GM23248 (cell line): Measurements from ENCODE around the gene CAPN2. TPM values are rescaled to one million over a fixed set of nuclear protein-coding genes. Genes with fewer than 3 reads are reported as not detected.
A peak's percentile ranks its signal among the peaks of the same experiment; 100 is the strongest.

Source experiments
- DNase-seq: peaks from one replicate; pipeline ENCODE4 v3.0.0-alpha.2; 2015
- H2AFZ ChIP-seq: fragments of 200-600 bp; sonication (generic); 2 replicates; pipeline ENCODE4 v1.6.1; 2016; ENCODE audit warnings: antibody characterized with exemption
- H3F3A ChIP-seq: fragments of 200-600 bp; sonication (generic); 2 replicates; pipeline ENCODE4 v1.6.1; 2016; ENCODE audit warnings: mild to moderate bottlenecking, antibody characterized with exemption, mixed run types; ENCODE audit not compliant: insufficient read depth
- H3K27ac ChIP-seq: fragments of 200-600 bp; sonication (generic); 2 replicates; pipeline ENCODE4 v1.5.1; 2016; ENCODE audit warnings: mild to moderate bottlenecking
- H3K27me3 ChIP-seq: fragments of 200-600 bp; sonication (generic); replicated peaks from 2 replicates; pipeline ENCODE4 v1.6.1; 2016; ENCODE audit warnings: mild to moderate bottlenecking; ENCODE audit not compliant: insufficient read depth
- H3K36me3 ChIP-seq: fragments of 200-600 bp; sonication (generic); 2 replicates; pipeline ENCODE4 v1.6.1; 2016; ENCODE audit warnings: low read depth, mild to moderate bottlenecking
- H3K4me1 ChIP-seq: fragments of 200-600 bp; sonication (generic); 2 replicates; pipeline ENCODE4 v1.6.1; 2016; ENCODE audit warnings: mild to moderate bottlenecking; ENCODE audit not compliant: insufficient read depth
- H3K4me2 ChIP-seq: fragments of 200-600 bp; sonication (generic); one replicate; pipeline ENCODE4 v1.6.1; 2016; ENCODE audit warnings: mild to moderate bottlenecking; ENCODE audit not compliant: unreplicated experiment
- H3K4me3 ChIP-seq: fragments of 200-600 bp; sonication (generic); 2 replicates; pipeline ENCODE4 v1.5.1; 2016; ENCODE audit warnings: mild to moderate bottlenecking
- H3K79me2 ChIP-seq: fragments of 200-600 bp; sonication (generic); 2 replicates; pipeline ENCODE4 v1.6.1; 2016; ENCODE audit warnings: mild to moderate bottlenecking; ENCODE audit not compliant: insufficient read depth
- H3K9ac ChIP-seq: fragments of 200-600 bp; sonication (generic); 2 replicates; pipeline ENCODE4 v1.6.1; 2016; ENCODE audit warnings: mild to moderate bottlenecking
- H3K9me2 ChIP-seq: fragments of 200-600 bp; sonication (generic); 2 replicates; pipeline ENCODE4 v1.6.1; 2016; ENCODE audit warnings: mixed run types, mild to moderate bottlenecking, moderate library complexity; ENCODE audit not compliant: insufficient read depth
- H3K9me3 ChIP-seq: fragments of 200-600 bp; sonication (generic); one replicate; pipeline ENCODE4 v1.6.1; 2017; ENCODE audit warnings: low read depth
- H4K20me1 ChIP-seq: fragments of 200-600 bp; sonication (generic); 2 replicates; pipeline ENCODE4 v1.6.0; 2016; ENCODE audit not compliant: insufficient read depth
- EZH2 ChIP-seq: fragments of 200-600 bp; sonication (generic); IDR thresholded peaks from 2 replicates; pipeline ENCODE4 v1.6.1; 2018; ENCODE audit warnings: antibody characterized with exemption, mild to moderate bottlenecking; ENCODE audit not compliant: insufficient read depth, poor library complexity, severe bottlenecking
- EZH2phosphoT487 ChIP-seq: fragments of 200-600 bp; sonication (generic); IDR thresholded peaks from 2 replicates; pipeline ENCODE4 v1.6.1; 2018; ENCODE audit warnings: antibody characterized with exemption, moderate library complexity, mild to moderate bottlenecking, low read depth; ENCODE audit not compliant: insufficient read depth
- WGBS, 2 experiments: methylation state at CpG; one replicate each; pipeline ENCODE4 v1.1.6; 2015 to 2017; ENCODE audit warnings: low lambda C conversion rate in 2 of 2, low coverage in 1 of 2; ENCODE audit errors: missing lambda C conversion rate in 2 of 2; 5-methylcytosine and 5-hydroxymethylcytosine counted together
- in situ Hi-C: fragments of 300-500 bp; cut with MboI; formaldehyde crosslinking; loops from 2 replicates; pipeline ENCODE4 v1.15.0; 2020
- polyA plus RNA-seq: library from polyadenylated mRNA; unstranded; fragments of >200 nt; fragmentation: Nextera tagmentation; extraction: Ambion mirVana; gene quantifications from 2 replicates; pipeline ENCODE4 v1.2.1, GENCODE V29; 2016
- total RNA-seq: library from RNA; depleted of rRNA; stranded (reverse); fragments of >200 nt; shearing (Covaris generic); gene quantifications from 2 replicates; pipeline ENCODE4 v1.2.3, GENCODE V29; 2014

CAPN2 gene
- total and polyA plus RNA-seq, 2 experiments from 2014 or later = 214 to 261 TPM

DNA sequence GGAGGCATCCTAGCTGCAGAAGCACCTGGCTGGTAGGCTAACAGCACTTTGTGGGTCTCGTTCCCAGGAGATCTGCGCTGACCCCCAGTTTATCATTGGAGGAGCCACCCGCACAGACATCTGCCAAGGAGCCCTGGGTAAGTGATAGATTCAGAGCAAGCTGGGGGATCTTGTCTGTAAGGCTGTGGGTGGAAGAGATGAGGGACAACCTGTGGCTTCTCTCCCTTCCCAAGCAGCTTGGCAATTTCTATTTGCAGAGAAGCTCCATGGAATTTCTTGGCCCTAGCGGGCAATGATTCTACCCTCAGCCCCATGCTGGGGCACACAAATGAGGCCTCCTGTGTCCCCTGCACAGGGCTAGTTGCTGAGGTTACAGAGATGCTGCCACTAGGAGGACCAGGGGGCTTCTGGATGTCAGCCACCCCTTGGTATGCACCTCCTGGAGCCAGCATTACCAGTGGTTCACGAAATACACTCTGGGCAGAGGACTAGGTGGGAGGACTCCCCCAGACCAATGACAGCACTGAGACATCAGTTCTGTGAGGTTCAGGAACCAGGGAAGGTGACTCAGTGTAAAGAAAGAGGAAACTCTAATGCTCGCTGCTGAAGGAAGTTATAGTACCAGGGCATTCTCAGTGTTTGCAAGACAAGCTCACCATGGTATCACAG lies 5.5 kb downstream of the CAPN2 start:
- H3K4me2 ChIP-seq = no peak overlapping the region
- peaks cover 86% of the 10 kb centered on the region for H3K4me1 ChIP-seq

DNA sequence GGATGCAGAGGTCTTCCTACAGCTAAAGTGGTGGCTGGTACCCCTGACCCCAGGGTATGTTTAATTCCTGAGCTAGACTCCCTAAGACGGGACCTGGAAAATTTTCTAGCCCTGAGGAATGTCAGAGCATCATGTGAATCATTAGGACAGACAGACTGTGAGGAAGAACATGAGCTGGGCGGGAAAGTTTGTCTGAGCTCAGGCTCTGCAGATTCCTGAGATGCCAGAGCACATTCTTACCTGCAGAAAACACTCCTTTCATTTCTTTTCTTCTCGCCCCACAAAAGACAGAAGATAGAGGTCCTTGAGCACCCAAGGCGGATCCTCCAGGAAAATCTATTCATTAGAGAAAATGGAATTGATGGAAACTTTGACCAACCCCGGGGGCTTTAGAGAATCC lies 6.5 kb downstream of the CAPN2 start:
- no peak overlapping the region for H3K4me2 ChIP-seq
- peaks cover 4% of the 10 kb centered on the region; the same call in 1 of the 2 replicates for H4K20me1 ChIP-seq
- H3K36me3 ChIP-seq = peaks cover 19% of the 10 kb centered on the region
- H3K4me3 ChIP-seq = no peak overlapping the region
- WGBS, 2 experiments = 53 to 57% methylated on average over 5 of the region's 5 CpGs
- H3K9me3 ChIP-seq = no peaks in the 10 kb centered on the region
- TF ChIP-seq EZH2phosphoT487 (no peak), EZH2 (no peak)
- H3F3A ChIP-seq = peaks cover 82% of the 10 kb centered on the region
- H2AFZ ChIP-seq = no peak overlapping the region
- peaks cover 88% of the 10 kb centered on the region for H3K79me2 ChIP-seq
- DNase-seq = peak; percentile 42
- no peaks in the 10 kb centered on the region for H3K9me2 ChIP-seq
- H3K27me3 ChIP-seq = no peaks in the 10 kb centered on the region
- peak overlapping the region; percentile 90 for H3K27ac ChIP-seq
- in situ Hi-C loops = no loop called here
- peak overlapping the region; percentile 19; the same call in 1 of the 2 replicates for H3K9ac ChIP-seq
- H3K4me1 ChIP-seq = peaks cover 87% of the 10 kb centered on the region

More for the DNA sequence above, 5.5 kb downstream of the CAPN2 start:
- Histone ChIP-seq H2AFZ (no peak overlapping the region), H3K27me3 (no peaks in the 10 kb centered on the region), H3K27ac (peak overlapping the region; percentile 90), H4K20me1 (peaks cover 4% of the 10 kb centered on the region; the same call in 1 of the 2 replicates), H3K79me2 (peaks cover 88% of the 10 kb centered on the region), H3K9me3 (no peaks in the 10 kb centered on the region), H3K9ac (peak overlapping the region; percentile 19; the same call in 1 of the 2 replicates), H3K4me3 (no peak overlapping the region), H3K9me2 (no peaks in the 10 kb centered on the region), H3K36me3 (peaks cover 18% of the 10 kb centered on the region), H3F3A (peaks cover 86% of the 10 kb centered on the region)
- DNase-seq = peak; percentile 59
- 76 to 78% methylated on average over 5 to 6 of the region's 6 CpGs for WGBS, 2 experiments
- in situ Hi-C loops = no loop called here
- TF ChIP-seq EZH2phosphoT487 = no peak
- no peak for TF ChIP-seq EZH2

GRCh38 chr1:223720971-223721591 lies 8.7 kb downstream of the CAPN2 start:
- in situ Hi-C loops = no loop called here
- H4K20me1 ChIP-seq = peaks cover 2% of the 10 kb centered on the region; the same call in 1 of the 2 replicates
- peak overlapping the region; percentile 64 for H3K9ac ChIP-seq
- peaks cover 82% of the 10 kb centered on the region for H3F3A ChIP-seq
- 38 to 46% methylated on average over 4 of the region's 4 CpGs for WGBS, 2 experiments
- TF ChIP-seq EZH2phosphoT487 (no peak), EZH2 (no peak)
- H3K4me3 ChIP-seq = no peak overlapping the region
- H3K9me3 ChIP-seq = no peaks in the 10 kb centered on the region
- H3K36me3 ChIP-seq = peaks cover 22% of the 10 kb centered on the region
- no peak overlapping the region for H2AFZ ChIP-seq
- DNase-seq = peak; percentile 93
- H3K27ac ChIP-seq = peak overlapping the region; percentile 90
- H3K27me3 ChIP-seq = no peaks in the 10 kb centered on the region
- H3K79me2 ChIP-seq = peaks cover 88% of the 10 kb centered on the region
- peak overlapping the region; percentile 25 for H3K4me2 ChIP-seq
- no peaks in the 10 kb centered on the region for H3K9me2 ChIP-seq
- H3K4me1 ChIP-seq = peaks cover 69% of the 10 kb centered on the region

GRCh38 chr1:223721658-223722607 lies 9.6 kb downstream of the CAPN2 start:
- Histone ChIP-seq H2AFZ (no peak overlapping the region), H3K9me3 (no peaks in the 10 kb centered on the region), H3K9me2 (no peaks in the 10 kb centered on the region), H3K36me3 (peaks cover 22% of the 10 kb centered on the region), H3K4me3 (no peak overlapping the region), H3K27ac (peak overlapping the region; percentile 90), H3K4me2 (peak overlapping the region; percentile 25), H4K20me1 (no peaks in the 10 kb centered on the region), H3F3A (peaks cover 79% of the 10 kb centered on the region), H3K27me3 (no peaks in the 10 kb centered on the region), H3K4me1 (peaks cover 66% of the 10 kb centered on the region), H3K9ac (peak overlapping the region; percentile 64), H3K79me2 (peaks cover 86% of the 10 kb centered on the region)
- in situ Hi-C loops = no loop called here
- DNase-seq = peak; percentile 31
- TF ChIP-seq EZH2 = no peak
- TF ChIP-seq EZH2phosphoT487 = no peak
- WGBS, 2 experiments = 33 to 34% methylated on average over 5 of the region's 5 CpGs
